HepG2 (cell line): Measurements from ENCODE around the gene KIF2C. TPM values are rescaled to one million over a fixed set of nuclear protein-coding genes. Genes with fewer than 3 reads are reported as not detected.

ENCODE experiments used
- ATF1 ChIP-seq: IDR thresholded peaks from 2 replicates; pipeline ENCODE4 v1.6.1; 2016; ENCODE audit warnings: mild to moderate bottlenecking, control low read depth
- BHLHE40 ChIP-seq: IDR thresholded peaks from 2 replicates; pipeline ENCODE4 v1.6.1; 2011; ENCODE audit warnings: low read length, improper control_type of control experiment
- HNRNPH1 ChIP-seq: fragments of 200-400 bp; formaldehyde crosslinking; optimal IDR thresholded peaks from 2 replicates; pipeline ENCODE3; 2017; ENCODE audit warnings: mild to moderate bottlenecking, low read depth, low read length
- MEIS1 ChIP-seq: sonication (generic); formaldehyde crosslinking; IDR thresholded peaks from 2 replicates; pipeline ENCODE4 v1.9.0; 2021; ENCODE audit warnings: mild to moderate bottlenecking, missing genetic modification reagents, moderate library complexity, borderline replicate concordance
- MIER3 ChIP-seq: IDR thresholded peaks from 2 replicates; pipeline ENCODE4 v1.6.1; 2016; ENCODE audit warnings: missing compliant biosample characterization, borderline replicate concordance
- MLLT10 ChIP-seq: sonication (generic); formaldehyde crosslinking; IDR thresholded peaks from 2 replicates; pipeline ENCODE4 v1.4.0; 2020; ENCODE audit warnings: missing genetic modification reagents
- SMAD1 ChIP-seq: sonication (generic); formaldehyde crosslinking; IDR thresholded peaks from 2 replicates; pipeline ENCODE4 v1.4.0; 2020; ENCODE audit warnings: missing genetic modification reagents, low read depth, mild to moderate bottlenecking, borderline replicate concordance
- SP2 ChIP-seq: sonication (generic); formaldehyde crosslinking; IDR thresholded peaks from 2 replicates; pipeline ENCODE4 v1.5.1; 2020; ENCODE audit warnings: mild to moderate bottlenecking, missing genetic modification reagents
- ZBTB21 ChIP-seq: sonication (generic); formaldehyde crosslinking; IDR thresholded peaks from 2 replicates; pipeline ENCODE4 v1.4.0; 2020; ENCODE audit warnings: missing genetic modification reagents
- ZNF205 ChIP-seq: IDR thresholded peaks from 2 replicates; pipeline ENCODE4 v1.6.1; 2018; ENCODE audit warnings: missing biosample characterization, missing genetic modification reagents
- ZNF713 ChIP-seq: sonication (generic); formaldehyde crosslinking; IDR thresholded peaks from 2 replicates; pipeline ENCODE4 v1.4.0; 2020; ENCODE audit warnings: mild to moderate bottlenecking, missing genetic modification reagents
- polyA plus RNA-seq, 8 experiments: library from polyadenylated mRNA; depleted of rRNA in 3 of 8; stranded (reverse) in 7 of 8; unstranded in 1 of 8; fragments of >200 nt; fragmentation: Illumina TruSeq in 4 of 8; extraction: Trizol in 4 of 8; gene quantifications; 2 replicates each; pipeline versions ENCODE4 v1.2.1 to v1.2.3, GENCODE V29; 2011 to 2016; ENCODE audit warnings: low read depth in 4 of 8, missing spikeins in 1 of 8, mixed read lengths in 1 of 8; ENCODE audit not compliant: insufficient read depth in 1 of 8
- total RNA-seq, 5 experiments: library from RNA; depleted of rRNA; stranded (reverse); fragments of >200 nt; fragmentation: Illumina TruSeq; extraction: Trizol; gene quantifications; 2 replicates each; pipeline ENCODE4 v1.2.3, GENCODE V29; 2016; ENCODE audit warnings: low read depth in 1 of 5
- TF ChIP-seq, protein P1 (sequence below): sonication (generic); formaldehyde crosslinking; IDR thresholded peaks from 2 replicates; pipeline ENCODE4 v1.5.1; 2020; ENCODE audit warnings: mild to moderate bottlenecking, missing genetic modification reagents
- TF ChIP-seq, protein P2 (sequence below): sonication (generic); formaldehyde crosslinking; IDR thresholded peaks from 2 replicates; pipeline ENCODE4 v1.4.0; 2020; ENCODE audit warnings: missing genetic modification reagents, borderline replicate concordance
- TF ChIP-seq, protein P3 (sequence below): sonication (generic); formaldehyde crosslinking; IDR thresholded peaks from 2 replicates; pipeline ENCODE4 v1.4.0; 2020; ENCODE audit warnings: low read depth, mild to moderate bottlenecking, missing genetic modification reagents
- TF ChIP-seq, protein P4 (sequence below): sonication (generic); formaldehyde crosslinking; IDR thresholded peaks from 2 replicates; pipeline ENCODE4 v1.8.0; 2022; ENCODE audit warnings: mild to moderate bottlenecking, missing genetic modification reagents, moderate library complexity
- TF ChIP-seq, protein P5 (sequence below): IDR thresholded peaks from 2 replicates; pipeline ENCODE4 v1.6.1; 2016; ENCODE audit warnings: control low read depth

KIF2C gene
- total and polyA plus RNA-seq, 2 of the 13 experiments (the other 11 are each of a cell fraction or from before 2014, with no cell fraction given), result 29.7 to 53.7 TPM

DNA sequence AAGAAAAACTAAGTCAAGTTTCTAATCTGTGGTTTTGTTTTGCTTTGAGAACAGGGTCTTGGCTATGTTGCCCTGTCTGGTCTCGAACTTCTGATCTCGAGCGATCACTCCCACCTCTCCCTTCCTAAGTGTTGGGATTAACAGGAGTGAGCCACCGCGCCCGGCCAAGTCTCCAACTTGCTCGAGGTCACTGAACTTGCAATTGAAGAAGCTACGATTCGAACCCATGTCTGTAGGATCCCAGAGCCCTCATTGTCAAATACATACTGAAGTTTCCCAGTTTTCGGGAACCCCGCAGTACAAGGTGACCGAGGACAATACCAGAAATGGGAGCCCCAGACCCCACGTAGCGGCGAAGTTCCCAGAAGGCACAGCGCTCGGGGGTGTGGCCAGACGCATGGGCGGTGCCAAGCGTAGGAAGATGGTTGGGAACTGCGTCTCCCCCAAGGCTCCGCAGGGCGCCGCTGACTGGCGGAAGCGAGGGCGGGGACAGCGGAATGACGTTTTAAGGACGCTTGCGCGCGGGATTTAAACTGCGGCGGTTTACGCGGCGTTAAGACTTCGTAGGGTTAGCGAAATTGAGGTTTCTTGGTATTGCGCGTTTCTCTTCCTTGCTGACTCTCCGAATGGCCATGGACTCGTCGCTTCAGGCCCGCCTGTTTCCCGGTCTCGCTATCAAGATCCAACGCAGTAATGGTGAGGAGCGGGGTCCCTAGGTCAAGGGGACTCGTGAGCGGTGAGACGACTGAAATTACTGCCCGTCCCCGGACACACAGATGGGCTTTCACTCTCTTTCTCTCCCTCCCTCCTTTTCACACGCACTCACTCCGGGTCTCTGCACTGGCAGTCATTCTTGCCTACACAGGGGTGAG is at the start of gene KIF2C (continued):
- TF ChIP-seq, protein P1, sequence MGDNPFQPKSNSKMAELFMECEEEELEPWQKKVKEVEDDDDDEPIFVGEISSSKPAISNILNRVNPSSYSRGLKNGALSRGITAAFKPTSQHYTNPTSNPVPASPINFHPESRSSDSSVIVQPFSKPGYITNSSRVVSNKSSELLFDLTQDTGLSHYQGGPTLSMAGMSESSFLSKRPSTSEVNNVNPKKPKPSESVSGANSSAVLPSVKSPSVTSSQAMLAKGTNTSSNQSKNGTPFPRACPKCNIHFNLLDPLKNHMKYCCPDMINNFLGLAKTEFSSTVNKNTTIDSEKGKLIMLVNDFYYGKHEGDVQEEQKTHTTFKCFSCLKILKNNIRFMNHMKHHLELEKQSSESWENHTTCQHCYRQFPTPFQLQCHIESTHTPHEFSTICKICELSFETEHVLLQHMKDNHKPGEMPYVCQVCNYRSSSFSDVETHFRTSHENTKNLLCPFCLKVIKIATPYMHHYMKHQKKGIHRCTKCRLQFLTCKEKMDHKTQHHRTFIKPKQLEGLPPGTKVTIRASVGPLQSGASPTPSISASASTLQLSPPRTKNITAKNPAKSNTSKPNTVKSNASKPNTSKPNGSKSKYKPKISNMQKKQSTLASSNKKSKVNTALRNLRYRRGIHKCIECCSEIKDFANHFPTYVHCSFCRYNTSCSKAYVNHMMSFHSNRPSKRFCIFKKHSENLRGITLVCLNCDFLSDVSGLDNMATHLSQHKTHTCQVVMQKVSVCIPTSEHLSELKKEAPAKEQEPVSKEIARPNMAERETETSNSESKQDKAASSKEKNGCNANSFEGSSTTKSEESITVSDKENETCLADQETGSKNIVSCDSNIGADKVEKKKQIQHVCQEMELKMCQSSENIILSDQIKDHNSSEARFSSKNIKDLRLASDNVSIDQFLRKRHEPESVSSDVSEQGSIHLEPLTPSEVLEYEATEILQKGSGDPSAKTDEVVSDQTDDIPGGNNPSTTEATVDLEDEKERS (CRISPR knock-in tag), result no peak
- TF ChIP-seq BHLHE40 (no peak), ATF1 (peak; percentile 90), MLLT10 (CRISPR knock-in tag) (no peak), SMAD1 (peak; percentile 17; the same call in 1 of the 2 replicates), HNRNPH1 (no peak), ZNF205 (peak; percentile 40; the same call in 1 of the 2 replicates), ZNF713 (0 out of 2 replicates have a peak, but pooled peaks have one; percentile 72), MIER3 (CRISPR knock-in tag) (peak; percentile 46; the same call in 1 of the 2 replicates), SP2 (CRISPR knock-in tag) (peak; percentile 75), MEIS1 (CRISPR knock-in tag) (no peak; the same call in 1 of the 2 replicates), ZBTB21 (CRISPR knock-in tag) (peak; percentile 34; the same call in 1 of the 2 replicates)
- TF ChIP-seq, protein P2, sequence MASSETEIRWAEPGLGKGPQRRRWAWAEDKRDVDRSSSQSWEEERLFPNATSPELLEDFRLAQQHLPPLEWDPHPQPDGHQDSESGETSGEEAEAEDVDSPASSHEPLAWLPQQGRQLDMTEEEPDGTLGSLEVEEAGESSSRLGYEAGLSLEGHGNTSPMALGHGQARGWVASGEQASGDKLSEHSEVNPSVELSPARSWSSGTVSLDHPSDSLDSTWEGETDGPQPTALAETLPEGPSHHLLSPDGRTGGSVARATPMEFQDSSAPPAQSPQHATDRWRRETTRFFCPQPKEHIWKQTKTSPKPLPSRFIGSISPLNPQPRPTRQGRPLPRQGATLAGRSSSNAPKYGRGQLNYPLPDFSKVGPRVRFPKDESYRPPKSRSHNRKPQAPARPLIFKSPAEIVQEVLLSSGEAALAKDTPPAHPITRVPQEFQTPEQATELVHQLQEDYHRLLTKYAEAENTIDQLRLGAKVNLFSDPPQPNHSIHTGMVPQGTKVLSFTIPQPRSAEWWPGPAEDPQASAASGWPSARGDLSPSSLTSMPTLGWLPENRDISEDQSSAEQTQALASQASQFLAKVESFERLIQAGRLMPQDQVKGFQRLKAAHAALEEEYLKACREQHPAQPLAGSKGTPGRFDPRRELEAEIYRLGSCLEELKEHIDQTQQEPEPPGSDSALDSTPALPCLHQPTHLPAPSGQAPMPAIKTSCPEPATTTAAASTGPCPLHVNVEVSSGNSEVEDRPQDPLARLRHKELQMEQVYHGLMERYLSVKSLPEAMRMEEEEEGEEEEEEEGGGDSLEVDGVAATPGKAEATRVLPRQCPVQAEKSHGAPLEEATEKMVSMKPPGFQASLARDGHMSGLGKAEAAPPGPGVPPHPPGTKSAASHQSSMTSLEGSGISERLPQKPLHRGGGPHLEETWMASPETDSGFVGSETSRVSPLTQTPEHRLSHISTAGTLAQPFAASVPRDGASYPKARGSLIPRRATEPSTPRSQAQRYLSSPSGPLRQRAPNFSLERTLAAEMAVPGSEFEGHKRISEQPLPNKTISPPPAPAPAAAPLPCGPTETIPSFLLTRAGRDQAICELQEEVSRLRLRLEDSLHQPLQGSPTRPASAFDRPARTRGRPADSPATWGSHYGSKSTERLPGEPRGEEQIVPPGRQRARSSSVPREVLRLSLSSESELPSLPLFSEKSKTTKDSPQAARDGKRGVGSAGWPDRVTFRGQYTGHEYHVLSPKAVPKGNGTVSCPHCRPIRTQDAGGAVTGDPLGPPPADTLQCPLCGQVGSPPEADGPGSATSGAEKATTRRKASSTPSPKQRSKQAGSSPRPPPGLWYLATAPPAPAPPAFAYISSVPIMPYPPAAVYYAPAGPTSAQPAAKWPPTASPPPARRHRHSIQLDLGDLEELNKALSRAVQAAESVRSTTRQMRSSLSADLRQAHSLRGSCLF, result no peak
- TF ChIP-seq, protein P3, sequence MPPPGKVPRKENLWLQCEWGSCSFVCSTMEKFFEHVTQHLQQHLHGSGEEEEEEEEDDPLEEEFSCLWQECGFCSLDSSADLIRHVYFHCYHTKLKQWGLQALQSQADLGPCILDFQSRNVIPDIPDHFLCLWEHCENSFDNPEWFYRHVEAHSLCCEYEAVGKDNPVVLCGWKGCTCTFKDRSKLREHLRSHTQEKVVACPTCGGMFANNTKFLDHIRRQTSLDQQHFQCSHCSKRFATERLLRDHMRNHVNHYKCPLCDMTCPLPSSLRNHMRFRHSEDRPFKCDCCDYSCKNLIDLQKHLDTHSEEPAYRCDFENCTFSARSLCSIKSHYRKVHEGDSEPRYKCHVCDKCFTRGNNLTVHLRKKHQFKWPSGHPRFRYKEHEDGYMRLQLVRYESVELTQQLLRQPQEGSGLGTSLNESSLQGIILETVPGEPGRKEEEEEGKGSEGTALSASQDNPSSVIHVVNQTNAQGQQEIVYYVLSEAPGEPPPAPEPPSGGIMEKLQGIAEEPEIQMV (CRISPR knock-in tag), result no peak
- TF ChIP-seq, protein P4, sequence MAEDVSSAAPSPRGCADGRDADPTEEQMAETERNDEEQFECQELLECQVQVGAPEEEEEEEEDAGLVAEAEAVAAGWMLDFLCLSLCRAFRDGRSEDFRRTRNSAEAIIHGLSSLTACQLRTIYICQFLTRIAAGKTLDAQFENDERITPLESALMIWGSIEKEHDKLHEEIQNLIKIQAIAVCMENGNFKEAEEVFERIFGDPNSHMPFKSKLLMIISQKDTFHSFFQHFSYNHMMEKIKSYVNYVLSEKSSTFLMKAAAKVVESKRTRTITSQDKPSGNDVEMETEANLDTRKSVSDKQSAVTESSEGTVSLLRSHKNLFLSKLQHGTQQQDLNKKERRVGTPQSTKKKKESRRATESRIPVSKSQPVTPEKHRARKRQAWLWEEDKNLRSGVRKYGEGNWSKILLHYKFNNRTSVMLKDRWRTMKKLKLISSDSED, result no peak
- TF ChIP-seq, protein P5, sequence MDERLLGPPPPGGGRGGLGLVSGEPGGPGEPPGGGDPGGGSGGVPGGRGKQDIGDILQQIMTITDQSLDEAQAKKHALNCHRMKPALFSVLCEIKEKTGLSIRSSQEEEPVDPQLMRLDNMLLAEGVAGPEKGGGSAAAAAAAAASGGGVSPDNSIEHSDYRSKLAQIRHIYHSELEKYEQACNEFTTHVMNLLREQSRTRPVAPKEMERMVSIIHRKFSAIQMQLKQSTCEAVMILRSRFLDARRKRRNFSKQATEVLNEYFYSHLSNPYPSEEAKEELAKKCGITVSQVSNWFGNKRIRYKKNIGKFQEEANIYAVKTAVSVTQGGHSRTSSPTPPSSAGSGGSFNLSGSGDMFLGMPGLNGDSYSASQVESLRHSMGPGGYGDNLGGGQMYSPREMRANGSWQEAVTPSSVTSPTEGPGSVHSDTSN (CRISPR knock-in tag), result no peak
